H1 (cell line): Measurements from ENCODE around the gene KIDINS220. TPM values are rescaled to one million over a fixed set of nuclear protein-coding genes. Genes with fewer than 3 reads are reported as not detected.

Experiments
- CTCF ChIA-PET: fragments of 300-600 bp; sonication (Branson Sonifier 250); formaldehyde crosslinking; loops from one replicate; lab custom pipeline; 2021; ENCODE audit not compliant: partially characterized antibody; lab: Charles Lee
- POLR2A ChIA-PET: fragments of 300-600 bp; sonication (Branson Sonifier 250); formaldehyde crosslinking; loops from one replicate; lab custom pipeline; 2021; ENCODE audit warnings: inconsistent platforms; ENCODE audit not compliant: partially characterized antibody; lab: Charles Lee
- DNase-seq, 2 experiments: peaks; one replicate each; pipeline versions ENCODE4 v3.0.0 to v3.0.0-alpha.2; 2010 to 2022; ENCODE audit warnings: low spot score in 2 of 2, low read depth in 1 of 2, mixed read lengths in 1 of 2
- FAIRE-seq: peaks from 2 replicates; lab custom pipeline; 2011; peaks lifted over from hg19 to GRCh38; lab: Jason Lieb, UNC
- H2AFZ ChIP-seq: 2 replicates; pipeline ENCODE4 v1.8.1; 2012; ENCODE audit warnings: low read length, inconsistent platforms
- H2AK5ac ChIP-seq: 2 replicates; pipeline ENCODE4 v1.6.1; 2013; ENCODE audit warnings: low read depth, low read length
- H2BK120ac ChIP-seq: replicated peaks from 2 replicates; pipeline ENCODE3; 2013; ENCODE audit warnings: low read depth, low read length, inconsistent platforms
- H2BK12ac ChIP-seq: 2 replicates; pipeline ENCODE4 v1.6.1; 2013; ENCODE audit warnings: low read depth, low read length
- H2BK15ac ChIP-seq: 2 replicates; pipeline ENCODE4 v1.6.1; 2013; ENCODE audit warnings: low read length
- H2BK20ac ChIP-seq: 2 replicates; pipeline ENCODE4 v1.6.1; 2013; ENCODE audit warnings: low read length
- H2BK5ac ChIP-seq: 2 replicates; pipeline ENCODE4 v1.6.1; 2013; ENCODE audit warnings: low read depth, low read length
- H3K14ac ChIP-seq: 2 replicates; pipeline ENCODE4 v1.6.1; 2013; ENCODE audit warnings: inconsistent platforms; ENCODE audit not compliant: insufficient read length
- H3K18ac ChIP-seq: 2 replicates; pipeline ENCODE4 v1.6.1; 2013; ENCODE audit warnings: low read length; ENCODE audit errors: extremely low read depth
- H3K23ac ChIP-seq: 2 replicates; pipeline ENCODE4 v1.6.1; 2013; ENCODE audit warnings: inconsistent platforms; ENCODE audit not compliant: insufficient read length
- H3K23me2 ChIP-seq: 2 replicates; pipeline ENCODE4 v1.6.1; 2013; ENCODE audit warnings: low read depth, low read length
- H3K27ac ChIP-seq: 2 replicates; pipeline ENCODE4 v1.6.1; 2011; ENCODE audit warnings: low read depth, low read length, inconsistent platforms
- H3K27me3 ChIP-seq, 4 experiments: replicated peaks in 1 of 4; 1 replicate in 1 of 4; 2 replicates in 3 of 4; pipeline versions ENCODE4 v1.6.1 to v1.8.1; 2011 to 2013; ENCODE audit warnings: low read length in 3 of 4, mild to moderate bottlenecking in 3 of 4, inconsistent platforms in 2 of 4, mixed read lengths in 2 of 4, moderate library complexity in 1 of 4; ENCODE audit not compliant: control insufficient read depth in 3 of 4, insufficient read depth in 3 of 4; ENCODE audit errors: extremely low read depth in 1 of 4
- H3K36me3 ChIP-seq, 4 experiments: 2 replicates each; pipeline versions ENCODE4 v1.6.1 to v1.8.1; 2011 to 2013; ENCODE audit warnings: mild to moderate bottlenecking in 4 of 4, low read length in 3 of 4, moderate library complexity in 2 of 4, control low read depth in 1 of 4, inconsistent platforms in 1 of 4; ENCODE audit not compliant: insufficient read depth in 4 of 4, control insufficient read depth in 2 of 4
- H3K4ac ChIP-seq: replicated peaks from 2 replicates; pipeline ENCODE3; 2013; ENCODE audit warnings: low read length, low read depth, mixed read lengths, inconsistent platforms; ENCODE audit not compliant: insufficient read length
- H3K4me1 ChIP-seq, 4 experiments: replicated peaks in 1 of 4; 1 replicate in 1 of 4; 2 replicates in 3 of 4; pipeline versions ENCODE4 v1.6.1 to v1.8.1; 2011 to 2013; ENCODE audit warnings: low read length in 3 of 4, inconsistent platforms in 2 of 4, mixed read lengths in 1 of 4; ENCODE audit not compliant: insufficient read depth in 4 of 4, control insufficient read depth in 3 of 4
- H3K4me2 ChIP-seq, 2 experiments: 2 replicates each; pipeline versions ENCODE4 v1.6.1 to v1.8.1; 2011 to 2013; ENCODE audit warnings: low read depth in 2 of 2, low read length in 2 of 2, control low read depth in 1 of 2, inconsistent platforms in 1 of 2, mild to moderate bottlenecking in 1 of 2; ENCODE audit not compliant: insufficient read depth in 1 of 2
- H3K4me3 ChIP-seq, 4 experiments: fragments of 200-600, 300-600 bp in 1 of 4; sonication (generic), shearing (Covaris generic), sonication (Bioruptor Twin) in 1 of 4; 2 replicates each; pipeline versions ENCODE4 v1.5.1 to v1.8.1; 2011 to 2016; ENCODE audit warnings: low read length in 4 of 4, low read depth in 3 of 4, control low read depth in 2 of 4, inconsistent platforms in 2 of 4, mild to moderate bottlenecking in 2 of 4, mixed read lengths in 1 of 4, moderate library complexity in 1 of 4; ENCODE audit not compliant: insufficient read depth in 2 of 4; ENCODE audit errors: extremely low read depth in 1 of 4
- H3K56ac ChIP-seq: replicated peaks from 2 replicates; pipeline ENCODE3; 2013; ENCODE audit warnings: low read depth, mild to moderate bottlenecking, mixed read lengths, low read length, inconsistent platforms; ENCODE audit not compliant: insufficient read length
- H3K79me1 ChIP-seq: 2 replicates; pipeline ENCODE4 v1.6.1; 2013; ENCODE audit warnings: low read depth, low read length, control low read depth
- H3K79me2 ChIP-seq, 2 experiments: 2 replicates each; pipeline versions ENCODE4 v1.6.1 to v1.8.1; 2012 to 2013; ENCODE audit warnings: low read length in 2 of 2, mild to moderate bottlenecking in 2 of 2, inconsistent platforms in 1 of 2; ENCODE audit not compliant: insufficient read depth in 2 of 2, control insufficient read depth in 1 of 2
- H3K9ac ChIP-seq, 4 experiments: replicated peaks in 1 of 4; 1 replicate in 1 of 4; 2 replicates in 3 of 4; pipeline versions ENCODE4 v1.6.1 to v1.8.1; 2011 to 2013; ENCODE audit warnings: low read depth in 3 of 4, low read length in 3 of 4, control low read depth in 2 of 4, mild to moderate bottlenecking in 2 of 4, moderate library complexity in 2 of 4, inconsistent platforms in 1 of 4; ENCODE audit errors: extremely low read depth in 1 of 4
- H3K9me3 ChIP-seq, 2 experiments: 2 replicates each; pipeline versions ENCODE4 v1.6.1 to v1.8.1; 2012 to 2013; ENCODE audit warnings: mild to moderate bottlenecking in 2 of 2, moderate library complexity in 2 of 2, control low read depth in 1 of 2, inconsistent platforms in 1 of 2, low read depth in 1 of 2, low read length in 1 of 2, mixed read lengths in 1 of 2; ENCODE audit not compliant: insufficient read depth in 2 of 2
- H4K20me1 ChIP-seq, 2 experiments: replicated peaks in 1 of 2; 2 replicates each; pipeline versions ENCODE3 to v1.8.1; 2011 to 2013; ENCODE audit warnings: inconsistent platforms in 2 of 2, low read length in 2 of 2, mild to moderate bottlenecking in 1 of 2; ENCODE audit not compliant: insufficient read depth in 2 of 2, control insufficient read depth in 1 of 2
- H4K5ac ChIP-seq: 2 replicates; pipeline ENCODE4 v1.6.1; 2013; ENCODE audit warnings: low read length, low read depth, mixed read lengths, inconsistent platforms; ENCODE audit not compliant: insufficient read length
- H4K8ac ChIP-seq: 2 replicates; pipeline ENCODE4 v1.8.0; 2013; ENCODE audit warnings: mild to moderate bottlenecking, moderate library complexity, low read length, inconsistent platforms; ENCODE audit not compliant: insufficient read depth; ENCODE audit errors: extremely low read depth
- H4K91ac ChIP-seq: replicated peaks from 2 replicates; pipeline ENCODE3; 2013; ENCODE audit warnings: low read length, mixed read lengths, inconsistent platforms; ENCODE audit not compliant: insufficient read length
- BCL11A ChIP-seq, 2 experiments: IDR thresholded peaks; one replicate each; pipeline ENCODE4 v1.6.1; 2011; ENCODE audit warnings: low read depth in 2 of 2, low read length in 2 of 2, mild to moderate bottlenecking in 2 of 2
- CTBP2 ChIP-seq: IDR thresholded peaks from 2 replicates; pipeline ENCODE4 v1.7.0; 2011; ENCODE audit warnings: borderline replicate concordance, mild to moderate bottlenecking, moderate library complexity, mixed read lengths, low read length; ENCODE audit not compliant: insufficient read depth, insufficient read length
- EZH2 ChIP-seq: fragments of 200-600 bp; sonication (generic); IDR thresholded peaks from 2 replicates; pipeline ENCODE4 v1.7.1; 2012; ENCODE audit warnings: low read depth, mild to moderate bottlenecking, moderate library complexity, low read length, inconsistent platforms; ENCODE audit not compliant: severe bottlenecking
- HDAC2 ChIP-seq, 2 experiments: fragments of 300-600 bp in 1 of 2; sonication (generic) in 1 of 2; IDR thresholded peaks; 2 replicates each; pipeline ENCODE4 v1.6.1; 2011 to 2012; ENCODE audit warnings: low read depth in 2 of 2, low read length in 2 of 2, mild to moderate bottlenecking in 2 of 2, moderate library complexity in 2 of 2, borderline replicate concordance in 1 of 2, inconsistent platforms in 1 of 2
- JUND ChIP-seq: IDR thresholded peaks from 2 replicates; pipeline ENCODE4 v1.6.1; 2011; ENCODE audit warnings: mild to moderate bottlenecking, improper control_type of control experiment, low read length
- RAD21 ChIP-seq, 2 experiments: IDR thresholded peaks in 1 of 2; conservative IDR thresholded peaks in 1 of 2; 2 replicates each; pipeline ENCODE4 v1.6.1; 2011; ENCODE audit warnings: low read depth in 2 of 2, low read length in 2 of 2, improper control_type of control experiment in 1 of 2, inconsistent platforms in 1 of 2, mild to moderate bottlenecking in 1 of 2, moderate library complexity in 1 of 2
- RXRA ChIP-seq: IDR thresholded peaks from 2 replicates; pipeline ENCODE4 v1.6.1; 2011; ENCODE audit warnings: low read depth, mild to moderate bottlenecking, low read length, moderate library complexity; ENCODE audit not compliant: insufficient read depth
- SAP30 ChIP-seq: fragments of 300-600 bp; sonication (generic); IDR thresholded peaks from 2 replicates; pipeline ENCODE4 v1.7.1; 2012; ENCODE audit warnings: low read length, moderate library complexity, mild to moderate bottlenecking, inconsistent platforms; ENCODE audit not compliant: insufficient read depth, insufficient replicate concordance
- SP1 ChIP-seq: IDR thresholded peaks from 2 replicates; pipeline ENCODE4 v1.6.1; 2011; ENCODE audit warnings: low read depth, low read length
- SP2 ChIP-seq: IDR thresholded peaks from 2 replicates; pipeline ENCODE4 v1.6.1; 2012; ENCODE audit warnings: mild to moderate bottlenecking, low read length, inconsistent platforms
- WGBS, 2 experiments: shearing (Covaris generic) in 1 of 2; methylation state at CpG; one replicate each; pipeline versions ENCODE4 v1.1.6 to v1.1.7; 2013 to 2015; ENCODE audit warnings: low lambda C conversion rate in 2 of 2, mixed read lengths in 2 of 2, inconsistent platforms in 1 of 2, low coverage in 1 of 2, missing lambda C conversion rate in 1 of 2; ENCODE audit not compliant: insufficient replicate concordance in 2 of 2, insufficient coverage in 1 of 2, insufficient read length in 1 of 2; ENCODE audit errors: extremely low coverage in 1 of 2, missing lambda C conversion rate in 1 of 2; 5-methylcytosine and 5-hydroxymethylcytosine counted together
- polyA plus RNA-seq, 7 experiments: library from polyadenylated mRNA; depleted of rRNA in 3 of 7; stranded (reverse) in 5 of 7; unstranded in 2 of 7; fragments of >200 nt in 5 of 7; fragments of 200-250 nt in 2 of 7; gene quantifications; 1 replicate in 5 of 7; 2 replicates in 1 of 7; 4 replicates in 1 of 7; pipeline versions ENCODE4 v1.2.1 to v1.2.3, GENCODE V29; 2011 to 2013; ENCODE audit warnings: missing spikeins in 2 of 7, mixed read lengths in 2 of 7
- total RNA-seq: library from RNA; stranded (reverse); fragmentation: NEBNext Ultra II Directional; extraction: Animal tissue kit (Norgen Biotek cat#: 25700); gene quantifications from 2 replicates; pipeline ENCODE4 v1.2.1, GENCODE V29; 2021
- TF ChIP-seq, protein P1 (sequence below): IDR thresholded peaks from 2 replicates; pipeline ENCODE4 v1.6.1; 2012; ENCODE audit warnings: inconsistent platforms

KIDINS220 gene
- total and polyA plus RNA-seq, 2 of the 8 experiments (the other 6 are each of a cell fraction or from before 2014, with no cell fraction given), result 21.2 to 27.1 TPM

DNA sequence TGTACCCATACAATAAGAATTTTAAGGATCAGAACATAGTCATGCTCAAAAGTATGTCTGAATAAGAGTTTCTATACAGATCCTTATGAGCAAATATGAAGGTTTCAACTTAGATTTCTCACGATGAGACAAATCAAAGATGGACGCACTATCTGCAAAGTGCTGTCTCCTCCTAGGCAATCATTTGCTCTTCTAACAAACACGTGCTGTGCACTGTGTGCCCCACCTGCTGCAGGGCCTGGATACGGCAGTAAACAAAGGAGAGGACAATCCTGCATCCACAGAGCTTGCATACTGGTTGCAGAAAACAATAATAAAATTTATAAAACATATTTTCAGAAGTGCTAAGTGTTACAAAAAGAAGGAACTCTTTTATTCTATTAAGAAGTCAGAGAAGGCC is 39.9 kb upstream of the KIDINS220 start:
- no peak overlapping the region for H4K91ac ChIP-seq
- FAIRE-seq (no peak), DNase-seq (no peak)
- no peak overlapping the region for H4K5ac ChIP-seq
- H3K4me2 ChIP-seq, result no peak overlapping the region
- H2BK15ac ChIP-seq, result no peak overlapping the region
- H3K79me2 ChIP-seq, result no peaks in the 10 kb centered on the region
- no peak overlapping the region for H3K23ac ChIP-seq
- H3K56ac ChIP-seq, result no peak overlapping the region
- H2BK12ac ChIP-seq, result no peak overlapping the region
- no peak overlapping the region for H3K14ac ChIP-seq
- no peak overlapping the region for H2AFZ ChIP-seq
- H3K36me3 ChIP-seq, result peaks cover 0 to 3% (median 0%) of the 10 kb centered on the region in 4 experiments; a peak in 1 of 8 replicates
- H3K4me3 ChIP-seq, result no peak overlapping the region
- no peaks in the 10 kb centered on the region for H3K4me1 ChIP-seq
- no peaks in the 10 kb centered on the region for H4K20me1 ChIP-seq
- H3K9me3 ChIP-seq, result no peaks in the 10 kb centered on the region
- H3K18ac ChIP-seq, result no peak overlapping the region
- no peaks in the 10 kb centered on the region for H3K23me2 ChIP-seq
- ChIA-PET POLR2A (no interaction called here), CTCF (interaction anchor here (0.8 to 1.3 kb wide), 3 partner anchors 59 to 407 kb away, joined by 3 to 4 read pairs (median 3); no protein-coding TSS in a partner anchor)
- WGBS, 2 experiments, result 93% methylated on average over 4 of the region's 4 CpGs; no CpG with 5 or more reads in 1 of the 2 experiments
- H4K8ac ChIP-seq, result no peak overlapping the region
- H2AK5ac ChIP-seq, result no peak overlapping the region
- no peaks in the 10 kb centered on the region for H3K27me3 ChIP-seq
- H2BK5ac ChIP-seq, result no peak overlapping the region
- no peak overlapping the region for H2BK20ac ChIP-seq
- no peaks in the 10 kb centered on the region for H3K79me1 ChIP-seq
- H3K4ac ChIP-seq, result no peak overlapping the region
- no peak overlapping the region for H3K9ac ChIP-seq
- H2BK120ac ChIP-seq, result no peak overlapping the region
- H3K27ac ChIP-seq, result no peak overlapping the region
- no peak for TF ChIP-seq SP1
- TF ChIP-seq HDAC2 (IDR thresholded peaks at IDR 0.05; ENCODE audit: borderline replicate concordance in 1 of 2, low read depth in 2 of 2, low read length in 2 of 2), result no peak
- TF ChIP-seq, protein P1, sequence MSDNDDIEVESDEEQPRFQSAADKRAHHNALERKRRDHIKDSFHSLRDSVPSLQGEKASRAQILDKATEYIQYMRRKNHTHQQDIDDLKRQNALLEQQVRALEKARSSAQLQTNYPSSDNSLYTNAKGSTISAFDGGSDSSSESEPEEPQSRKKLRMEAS, result no peak
- TF ChIP-seq JUND, result no peak
- no peak for TF ChIP-seq CTBP2
- no peak for TF ChIP-seq RAD21 (IDR thresholded peaks at IDR 0.05 in 1 of 2, conservative IDR thresholded peaks at IDR 0.05 in 1 of 2; ENCODE audit: low read depth in 2 of 2, low read length in 2 of 2)
- TF ChIP-seq RXRA, result no peak
- no peak for TF ChIP-seq BCL11A (IDR thresholded peaks at IDR 0.05; ENCODE audit: low read depth in 2 of 2, low read length in 2 of 2)
- TF ChIP-seq SP2, result no peak
- no peak for TF ChIP-seq SAP30
- TF ChIP-seq EZH2, result no peak
